ENCODE measurements around the gene NAA60.

DNA sequence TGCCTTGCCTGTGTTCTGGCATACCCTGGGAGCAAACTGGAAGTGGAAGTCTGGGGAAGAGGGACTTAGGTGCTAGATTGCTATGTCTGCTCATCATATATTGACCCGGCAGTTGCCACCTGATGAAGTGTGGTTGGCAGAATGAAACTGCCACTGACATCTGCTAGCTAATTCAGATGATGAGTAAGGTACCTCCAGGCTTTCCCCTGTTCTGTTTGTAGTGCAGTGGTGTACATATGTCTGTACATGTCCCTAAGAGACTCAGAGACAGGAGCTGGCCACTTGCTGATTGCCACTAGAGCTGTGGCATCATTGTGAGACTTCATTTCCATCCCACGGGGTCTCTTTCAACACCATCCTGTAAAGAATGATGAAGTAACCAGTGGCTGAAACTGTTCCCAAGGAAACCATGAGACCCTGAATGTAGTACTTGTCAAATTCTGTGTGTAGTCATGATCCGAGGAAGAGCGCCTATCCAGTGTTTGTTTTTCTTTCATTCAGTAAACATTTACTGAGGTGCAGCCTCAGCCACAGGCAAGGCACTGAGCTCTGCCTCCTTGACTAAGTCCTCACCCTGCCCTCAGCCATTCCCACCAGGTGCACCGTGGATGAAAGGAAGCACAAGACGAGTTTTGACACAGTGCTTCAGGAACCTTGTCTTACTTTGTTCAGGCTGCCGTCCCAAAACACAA lies 70.6 kb downstream of the NAA60 start:
- TF ChIP-seq, protein P1, sequence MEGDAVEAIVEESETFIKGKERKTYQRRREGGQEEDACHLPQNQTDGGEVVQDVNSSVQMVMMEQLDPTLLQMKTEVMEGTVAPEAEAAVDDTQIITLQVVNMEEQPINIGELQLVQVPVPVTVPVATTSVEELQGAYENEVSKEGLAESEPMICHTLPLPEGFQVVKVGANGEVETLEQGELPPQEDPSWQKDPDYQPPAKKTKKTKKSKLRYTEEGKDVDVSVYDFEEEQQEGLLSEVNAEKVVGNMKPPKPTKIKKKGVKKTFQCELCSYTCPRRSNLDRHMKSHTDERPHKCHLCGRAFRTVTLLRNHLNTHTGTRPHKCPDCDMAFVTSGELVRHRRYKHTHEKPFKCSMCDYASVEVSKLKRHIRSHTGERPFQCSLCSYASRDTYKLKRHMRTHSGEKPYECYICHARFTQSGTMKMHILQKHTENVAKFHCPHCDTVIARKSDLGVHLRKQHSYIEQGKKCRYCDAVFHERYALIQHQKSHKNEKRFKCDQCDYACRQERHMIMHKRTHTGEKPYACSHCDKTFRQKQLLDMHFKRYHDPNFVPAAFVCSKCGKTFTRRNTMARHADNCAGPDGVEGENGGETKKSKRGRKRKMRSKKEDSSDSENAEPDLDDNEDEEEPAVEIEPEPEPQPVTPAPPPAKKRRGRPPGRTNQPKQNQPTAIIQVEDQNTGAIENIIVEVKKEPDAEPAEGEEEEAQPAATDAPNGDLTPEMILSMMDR (tag by site-specific recombination; IDR thresholded peaks at IDR 0.05) = no peak
- TF ChIP-seq, protein P2, sequence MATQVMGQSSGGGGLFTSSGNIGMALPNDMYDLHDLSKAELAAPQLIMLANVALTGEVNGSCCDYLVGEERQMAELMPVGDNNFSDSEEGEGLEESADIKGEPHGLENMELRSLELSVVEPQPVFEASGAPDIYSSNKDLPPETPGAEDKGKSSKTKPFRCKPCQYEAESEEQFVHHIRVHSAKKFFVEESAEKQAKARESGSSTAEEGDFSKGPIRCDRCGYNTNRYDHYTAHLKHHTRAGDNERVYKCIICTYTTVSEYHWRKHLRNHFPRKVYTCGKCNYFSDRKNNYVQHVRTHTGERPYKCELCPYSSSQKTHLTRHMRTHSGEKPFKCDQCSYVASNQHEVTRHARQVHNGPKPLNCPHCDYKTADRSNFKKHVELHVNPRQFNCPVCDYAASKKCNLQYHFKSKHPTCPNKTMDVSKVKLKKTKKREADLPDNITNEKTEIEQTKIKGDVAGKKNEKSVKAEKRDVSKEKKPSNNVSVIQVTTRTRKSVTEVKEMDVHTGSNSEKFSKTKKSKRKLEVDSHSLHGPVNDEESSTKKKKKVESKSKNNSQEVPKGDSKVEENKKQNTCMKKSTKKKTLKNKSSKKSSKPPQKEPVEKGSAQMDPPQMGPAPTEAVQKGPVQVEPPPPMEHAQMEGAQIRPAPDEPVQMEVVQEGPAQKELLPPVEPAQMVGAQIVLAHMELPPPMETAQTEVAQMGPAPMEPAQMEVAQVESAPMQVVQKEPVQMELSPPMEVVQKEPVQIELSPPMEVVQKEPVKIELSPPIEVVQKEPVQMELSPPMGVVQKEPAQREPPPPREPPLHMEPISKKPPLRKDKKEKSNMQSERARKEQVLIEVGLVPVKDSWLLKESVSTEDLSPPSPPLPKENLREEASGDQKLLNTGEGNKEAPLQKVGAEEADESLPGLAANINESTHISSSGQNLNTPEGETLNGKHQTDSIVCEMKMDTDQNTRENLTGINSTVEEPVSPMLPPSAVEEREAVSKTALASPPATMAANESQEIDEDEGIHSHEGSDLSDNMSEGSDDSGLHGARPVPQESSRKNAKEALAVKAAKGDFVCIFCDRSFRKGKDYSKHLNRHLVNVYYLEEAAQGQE (tag by site-specific recombination; IDR thresholded peaks at IDR 0.05) = no peak
- TF ChIP-seq, protein P3, sequence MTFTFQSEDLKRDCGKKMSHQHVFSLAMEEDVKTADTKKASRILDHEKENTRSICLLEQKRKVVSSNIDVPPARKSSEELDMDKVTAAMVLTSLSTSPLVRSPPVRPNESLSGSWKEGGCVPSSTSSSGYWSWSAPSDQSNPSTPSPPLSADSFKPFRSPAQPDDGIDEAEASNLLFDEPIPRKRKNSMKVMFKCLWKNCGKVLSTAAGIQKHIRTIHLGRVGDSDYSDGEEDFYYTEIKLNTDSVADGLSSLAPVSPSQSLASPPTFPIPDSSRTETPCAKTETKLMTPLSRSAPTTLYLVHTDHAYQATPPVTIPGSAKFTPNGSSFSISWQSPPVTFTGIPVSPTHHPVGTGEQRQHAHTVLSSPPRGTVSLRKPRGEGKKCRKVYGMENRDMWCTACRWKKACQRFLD (tag by site-specific recombination; IDR thresholded peaks at IDR 0.05) = no peak
- no peak for TF ChIP-seq ZNF24 (tag by site-specific recombination; IDR thresholded peaks at IDR 0.05)
- TF ChIP-seq, protein P4, sequence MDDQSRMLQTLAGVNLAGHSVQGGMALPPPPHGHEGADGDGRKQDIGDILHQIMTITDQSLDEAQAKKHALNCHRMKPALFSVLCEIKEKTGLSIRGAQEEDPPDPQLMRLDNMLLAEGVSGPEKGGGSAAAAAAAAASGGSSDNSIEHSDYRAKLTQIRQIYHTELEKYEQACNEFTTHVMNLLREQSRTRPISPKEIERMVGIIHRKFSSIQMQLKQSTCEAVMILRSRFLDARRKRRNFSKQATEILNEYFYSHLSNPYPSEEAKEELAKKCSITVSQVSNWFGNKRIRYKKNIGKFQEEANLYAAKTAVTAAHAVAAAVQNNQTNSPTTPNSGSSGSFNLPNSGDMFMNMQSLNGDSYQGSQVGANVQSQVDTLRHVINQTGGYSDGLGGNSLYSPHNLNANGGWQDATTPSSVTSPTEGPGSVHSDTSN (CRISPR knock-in tag; IDR thresholded peaks at IDR 0.05) = no peak
- no peak for TF ChIP-seq ZNF776 (tag by site-specific recombination; IDR thresholded peaks at IDR 0.05; ENCODE audit: borderline replicate concordance)
- TF ChIP-seq ZNF133 (tag by site-specific recombination; IDR thresholded peaks at IDR 0.05) = no peak
- TF ChIP-seq, protein P5, sequence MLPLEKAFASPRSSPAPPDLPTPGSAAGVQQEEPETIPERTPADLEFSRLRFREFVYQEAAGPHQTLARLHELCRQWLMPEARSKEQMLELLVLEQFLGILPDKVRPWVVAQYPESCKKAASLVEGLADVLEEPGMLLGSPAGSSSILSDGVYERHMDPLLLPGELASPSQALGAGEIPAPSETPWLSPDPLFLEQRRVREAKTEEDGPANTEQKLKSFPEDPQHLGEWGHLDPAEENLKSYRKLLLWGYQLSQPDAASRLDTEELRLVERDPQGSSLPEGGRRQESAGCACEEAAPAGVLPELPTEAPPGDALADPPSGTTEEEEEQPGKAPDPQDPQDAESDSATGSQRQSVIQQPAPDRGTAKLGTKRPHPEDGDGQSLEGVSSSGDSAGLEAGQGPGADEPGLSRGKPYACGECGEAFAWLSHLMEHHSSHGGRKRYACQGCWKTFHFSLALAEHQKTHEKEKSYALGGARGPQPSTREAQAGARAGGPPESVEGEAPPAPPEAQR (tag by site-specific recombination; IDR thresholded peaks at IDR 0.05) = no peak
- TF ChIP-seq, protein P6, sequence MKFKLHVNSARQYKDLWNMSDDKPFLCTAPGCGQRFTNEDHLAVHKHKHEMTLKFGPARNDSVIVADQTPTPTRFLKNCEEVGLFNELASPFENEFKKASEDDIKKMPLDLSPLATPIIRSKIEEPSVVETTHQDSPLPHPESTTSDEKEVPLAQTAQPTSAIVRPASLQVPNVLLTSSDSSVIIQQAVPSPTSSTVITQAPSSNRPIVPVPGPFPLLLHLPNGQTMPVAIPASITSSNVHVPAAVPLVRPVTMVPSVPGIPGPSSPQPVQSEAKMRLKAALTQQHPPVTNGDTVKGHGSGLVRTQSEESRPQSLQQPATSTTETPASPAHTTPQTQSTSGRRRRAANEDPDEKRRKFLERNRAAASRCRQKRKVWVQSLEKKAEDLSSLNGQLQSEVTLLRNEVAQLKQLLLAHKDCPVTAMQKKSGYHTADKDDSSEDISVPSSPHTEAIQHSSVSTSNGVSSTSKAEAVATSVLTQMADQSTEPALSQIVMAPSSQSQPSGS (tag by site-specific recombination; IDR thresholded peaks at IDR 0.05; ENCODE audit: low read depth) = no peak
- TF ChIP-seq, protein P7, sequence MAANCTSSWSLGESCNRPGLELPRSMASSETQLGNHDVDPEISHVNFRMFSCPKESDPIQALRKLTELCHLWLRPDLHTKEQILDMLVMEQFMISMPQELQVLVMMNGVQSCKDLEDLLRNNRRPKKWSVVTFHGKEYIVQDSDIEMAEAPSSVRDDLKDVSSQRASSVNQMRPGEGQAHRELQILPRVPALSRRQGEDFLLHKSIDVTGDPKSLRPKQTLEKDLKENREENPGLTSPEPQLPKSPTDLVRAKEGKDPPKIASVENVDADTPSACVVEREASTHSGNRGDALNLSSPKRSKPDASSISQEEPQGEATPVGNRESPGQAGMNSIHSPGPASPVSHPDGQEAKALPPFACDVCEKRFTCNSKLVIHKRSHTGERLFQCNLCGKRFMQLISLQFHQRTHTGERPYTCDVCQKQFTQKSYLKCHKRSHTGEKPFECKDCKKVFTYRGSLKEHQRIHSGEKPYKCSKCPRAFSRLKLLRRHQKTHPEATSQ (tag by site-specific recombination; IDR thresholded peaks at IDR 0.05) = no peak
- TF ChIP-seq ZNF792 (tag by site-specific recombination; IDR thresholded peaks at IDR 0.05) = no peak

Data from HEK293 (cell line).